HUES64 (cell line): Measurements from ENCODE around the gene PSG11.
"Not testable (repeated sequence)": the region's sequence is repeated elsewhere in the genome, so short reads cannot be mapped to it uniquely, and the experiment has no call there.

Experiments used
- H3K27ac ChIP-seq: 2 replicates; pipeline ENCODE4 v1.7.0; 2013; ENCODE audit warnings: low read depth, low read length, inconsistent platforms
- H3K27me3 ChIP-seq: 2 replicates; pipeline ENCODE4 v1.6.1; 2013; ENCODE audit warnings: mild to moderate bottlenecking, low read length; ENCODE audit not compliant: insufficient read depth
- H3K36me3 ChIP-seq: 2 replicates; pipeline ENCODE4 v1.6.1; 2013; ENCODE audit warnings: mild to moderate bottlenecking, low read length; ENCODE audit not compliant: insufficient read depth
- H3K4me1 ChIP-seq: 2 replicates; pipeline ENCODE4 v1.6.1; 2013; ENCODE audit warnings: mild to moderate bottlenecking, low read length, moderate library complexity; ENCODE audit not compliant: insufficient read depth
- H3K4me3 ChIP-seq: 2 replicates; pipeline ENCODE4 v1.5.1; 2013; ENCODE audit warnings: mild to moderate bottlenecking, low read length, moderate library complexity
- H3K9ac ChIP-seq: 2 replicates; pipeline ENCODE4 v1.6.1; 2013; ENCODE audit warnings: mild to moderate bottlenecking, low read depth, low read length
- H3K9me3 ChIP-seq: 2 replicates; pipeline ENCODE4 v1.6.1; 2013; ENCODE audit warnings: low read depth, low read length; ENCODE audit not compliant: insufficient read depth
- WGBS: fragments of 150-250, 120-280 bp; methylation state at CpG from one replicate; pipeline ENCODE4 v1.1.7; 2013; ENCODE audit warnings: missing lambda C conversion rate; 5-methylcytosine and 5-hydroxymethylcytosine counted together

Gene PSG11

DNA sequence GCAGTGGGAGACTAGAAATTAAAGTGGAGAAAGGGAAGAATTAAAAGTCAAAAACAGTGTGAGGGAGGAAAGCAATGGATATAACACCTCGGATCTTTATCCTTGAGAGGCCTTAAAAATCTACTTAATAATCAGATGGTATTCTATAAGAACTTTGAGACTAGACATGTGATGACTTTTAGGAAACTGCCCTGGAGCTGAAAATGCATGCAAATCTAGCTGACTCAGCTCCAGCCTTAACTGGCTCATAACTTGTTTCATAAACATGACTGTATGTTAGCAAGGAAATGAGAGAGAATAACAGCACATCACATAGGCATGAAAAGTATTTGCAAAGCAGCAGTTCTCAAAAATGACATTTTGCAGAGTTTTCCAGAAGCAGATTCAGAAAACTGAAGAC is 38.1 kb downstream of the PSG11 start:
- H3K36me3 ChIP-seq, H3K27ac ChIP-seq, H3K9ac ChIP-seq, H3K4me3 ChIP-seq, H3K4me1 ChIP-seq, H3K9me3 ChIP-seq, H3K27me3 ChIP-seq: not testable (repeated sequence)
- 100% methylated on average over 1 of the region's 1 CpG for WGBS

DNA sequence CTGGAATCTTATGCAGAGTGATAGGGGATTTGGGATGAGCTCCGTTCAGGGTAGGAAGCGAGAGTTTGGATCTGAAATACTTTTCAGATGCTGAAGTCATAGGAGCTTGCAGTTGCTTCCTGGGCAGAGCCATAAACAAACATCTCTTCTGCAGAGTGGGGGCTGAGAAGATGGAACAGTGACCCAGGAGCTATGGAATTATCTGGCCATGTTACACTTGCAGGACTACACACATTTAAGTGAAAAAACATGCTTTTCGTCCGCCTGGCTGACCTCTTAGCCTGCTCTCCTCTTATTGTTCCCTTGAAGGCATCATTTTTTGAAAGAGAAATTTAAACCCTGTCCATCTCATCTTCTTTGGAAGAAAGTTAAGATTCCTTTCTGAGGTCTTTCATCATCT is 40.7 kb downstream of the PSG11 start:
- H3K9me3 ChIP-seq, result 0 out of 2 replicates have a peak, but pooled peaks cover 3% of the 10 kb centered on the region
- H3K4me3 ChIP-seq, result no peak overlapping the region
- no peaks in the 10 kb centered on the region for H3K27me3 ChIP-seq
- H3K36me3 ChIP-seq, result no peaks in the 10 kb centered on the region
- no peak overlapping the region for H3K27ac ChIP-seq
- 83% methylated on average over 4 of the region's 4 CpGs for WGBS
- H3K4me1 ChIP-seq, result no peaks in the 10 kb centered on the region
- no peak overlapping the region for H3K9ac ChIP-seq

DNA sequence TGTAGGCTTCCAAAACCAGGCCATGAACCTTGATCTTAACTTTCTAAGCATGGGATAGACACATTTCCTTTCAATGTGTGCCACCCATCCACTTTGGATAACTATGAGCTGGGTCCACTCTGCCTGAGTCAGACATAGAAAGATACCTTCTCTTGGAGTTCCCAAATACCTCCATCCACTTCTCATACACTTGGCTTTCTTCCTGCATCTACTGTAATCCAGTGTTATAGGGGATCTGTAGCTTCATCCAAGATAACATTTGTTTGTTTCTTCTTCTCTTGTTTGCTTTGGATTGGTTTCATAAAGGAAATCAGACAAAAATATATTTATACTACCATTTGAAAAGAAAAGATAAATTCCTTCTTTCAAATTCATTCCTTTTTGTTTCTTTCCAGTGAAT is 44.2 kb downstream of the PSG11 start:
- not testable (repeated sequence) for H3K36me3 ChIP-seq, H3K9ac ChIP-seq, H3K27me3 ChIP-seq, H3K4me3 ChIP-seq, H3K4me1 ChIP-seq, H3K9me3 ChIP-seq, H3K27ac ChIP-seq

DNA sequence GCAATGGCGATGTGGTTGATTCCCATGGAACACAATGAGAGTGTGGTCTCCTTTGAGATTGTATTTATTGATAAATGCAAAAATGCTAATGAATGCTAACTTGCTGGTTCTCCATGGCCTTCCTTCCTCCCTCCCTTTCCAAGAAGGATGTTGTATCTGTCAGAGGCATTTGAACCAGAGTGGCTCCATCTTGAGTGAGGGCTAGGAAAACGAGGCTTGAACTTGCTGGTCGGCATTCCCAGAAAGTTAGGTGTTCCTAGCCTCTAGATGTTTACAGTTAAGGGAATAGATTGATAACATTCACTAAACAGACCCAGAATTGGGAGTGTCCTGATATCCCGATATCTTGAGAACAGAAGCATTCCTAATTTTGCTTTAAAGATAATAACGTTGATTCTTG is 54.8 kb downstream of the PSG11 start:
- not testable (repeated sequence) for H3K4me3 ChIP-seq, H3K27me3 ChIP-seq, H3K36me3 ChIP-seq, H3K4me1 ChIP-seq, H3K9ac ChIP-seq, H3K27ac ChIP-seq
- 100% methylated on average over 1 of the region's 5 CpGs for whole genome bisulfite sequencing
- H3K9me3 ChIP-seq, result peaks cover 13% of the 10 kb centered on the region; the same call in 1 of the 2 replicates

DNA sequence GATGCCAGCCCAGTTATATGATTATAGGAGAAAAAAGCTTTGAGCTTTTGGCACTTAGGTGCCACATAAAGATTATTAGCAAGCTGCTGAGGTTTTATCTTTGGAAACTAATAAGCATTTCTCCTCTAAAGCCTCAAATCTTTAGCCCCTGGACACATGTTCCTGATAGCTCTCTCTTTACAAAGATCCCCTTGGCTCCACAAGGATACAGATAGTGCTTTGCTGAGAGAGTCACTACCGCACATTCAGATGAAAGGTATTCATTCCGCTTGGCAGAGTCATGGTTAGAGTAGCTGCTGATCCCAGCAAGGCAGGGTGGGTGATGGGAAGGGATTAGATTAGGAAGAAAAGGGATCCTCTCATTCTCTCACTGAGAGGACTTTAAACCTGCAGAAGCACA is 61.1 kb downstream of the PSG11 start:
- Histone ChIP-seq H3K9ac (no peak overlapping the region), H3K36me3 (no peaks in the 10 kb centered on the region), H3K9me3 (peaks cover 9% of the 10 kb centered on the region; the same call in 1 of the 2 replicates), H3K27me3 (no peaks in the 10 kb centered on the region), H3K4me3 (no peak overlapping the region), H3K4me1 (no peaks in the 10 kb centered on the region), H3K27ac (no peak overlapping the region)
- 93% methylated on average over 2 of the region's 2 CpGs for WGBS

DNA sequence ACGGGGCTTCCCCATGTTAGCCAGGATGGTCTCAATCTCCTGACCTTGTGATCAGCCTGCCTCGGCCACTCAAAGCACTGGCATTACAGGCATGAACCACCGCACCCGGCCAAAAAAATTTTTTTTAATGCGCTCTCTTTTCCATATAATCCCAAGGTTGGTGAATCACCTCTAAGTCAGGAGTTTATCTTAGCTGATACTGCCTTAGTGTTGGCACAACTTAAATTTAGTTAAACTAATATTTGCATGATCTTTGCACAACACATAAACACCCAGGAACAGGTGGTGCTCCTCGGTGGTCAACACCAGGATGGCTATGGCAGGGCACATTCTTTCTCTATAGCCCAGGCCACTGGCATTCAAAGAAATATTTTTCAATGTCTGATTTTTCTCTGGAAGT is 65.2 kb downstream of the PSG11 start:
- WGBS, result 93% methylated on average over 6 of the region's 6 CpGs
- no peaks in the 10 kb centered on the region for H3K27me3 ChIP-seq
- no peak overlapping the region for H3K9ac ChIP-seq
- no peak overlapping the region for H3K27ac ChIP-seq
- H3K4me1 ChIP-seq, result no peaks in the 10 kb centered on the region
- H3K36me3 ChIP-seq, result no peaks in the 10 kb centered on the region
- peaks cover 5% of the 10 kb centered on the region; the same call in 1 of the 2 replicates for H3K9me3 ChIP-seq
- no peak overlapping the region for H3K4me3 ChIP-seq
